Upper lobe of right lung (tissue), 1 donor: Measurements from ENCODE around the gene LYL1. TPM values are rescaled to one million over a fixed set of nuclear protein-coding genes. Genes with fewer than 3 reads are reported as not detected.

Experiments
- ATAC-seq: fragments of 200-7000 bp; cut with Tn5 transposase; one replicate; pipeline ENCODE4 v1.9.1; 2020; ENCODE audit warnings: mild to moderate bottlenecking, moderate library complexity
- DNase-seq: peaks from one replicate; pipeline ENCODE4 v3.0.0-alpha.2; 2020
- H3K27ac ChIP-seq: fragments of 200-600 bp; one replicate; pipeline ENCODE4 v1.8.0; 2022
- H3K27me3 ChIP-seq: fragments of 200-600 bp; one replicate; pipeline ENCODE4 v1.8.0; 2022; ENCODE audit warnings: mild to moderate bottlenecking
- H3K36me3 ChIP-seq: fragments of 200-600 bp; one replicate; pipeline ENCODE4 v1.8.0; 2022
- H3K4me1 ChIP-seq: fragments of 200-600 bp; one replicate; pipeline ENCODE4 v1.8.0; 2022
- H3K4me3 ChIP-seq: fragments of 200-600 bp; one replicate; pipeline ENCODE4 v1.8.0; 2022; ENCODE audit warnings: mild to moderate bottlenecking
- H3K9me3 ChIP-seq: fragments of 200-600 bp; one replicate; pipeline ENCODE4 v1.8.0; 2022
- intact Hi-C: fragments of 100-400 bp; cut with DNase I; formaldehyde crosslinking; loops from one replicate; pipeline ENCODE4 v1.11.0; 2022
- total RNA-seq: library from RNA; stranded (reverse); fragmentation: NEBNext Ultra II Directional; extraction: Animal tissue kit (Norgen Biotek cat#: 25700); gene quantifications from one replicate; pipeline ENCODE4 v1.2.1, GENCODE V29; 2021
- TF ChIP-seq, protein P1 (sequence below): fragments of 200-600 bp; IDR thresholded peaks from one replicate; pipeline ENCODE4 v1.8.0; 2022; ENCODE audit warnings: antibody characterized with exemption
- donor health status: DM: no; HTN: yes; CAD: no; lungs with severe emphysema.

The LYL1 gene
- total RNA-seq, 1 donor from 2014 or later, result 21.8 TPM

DNA sequence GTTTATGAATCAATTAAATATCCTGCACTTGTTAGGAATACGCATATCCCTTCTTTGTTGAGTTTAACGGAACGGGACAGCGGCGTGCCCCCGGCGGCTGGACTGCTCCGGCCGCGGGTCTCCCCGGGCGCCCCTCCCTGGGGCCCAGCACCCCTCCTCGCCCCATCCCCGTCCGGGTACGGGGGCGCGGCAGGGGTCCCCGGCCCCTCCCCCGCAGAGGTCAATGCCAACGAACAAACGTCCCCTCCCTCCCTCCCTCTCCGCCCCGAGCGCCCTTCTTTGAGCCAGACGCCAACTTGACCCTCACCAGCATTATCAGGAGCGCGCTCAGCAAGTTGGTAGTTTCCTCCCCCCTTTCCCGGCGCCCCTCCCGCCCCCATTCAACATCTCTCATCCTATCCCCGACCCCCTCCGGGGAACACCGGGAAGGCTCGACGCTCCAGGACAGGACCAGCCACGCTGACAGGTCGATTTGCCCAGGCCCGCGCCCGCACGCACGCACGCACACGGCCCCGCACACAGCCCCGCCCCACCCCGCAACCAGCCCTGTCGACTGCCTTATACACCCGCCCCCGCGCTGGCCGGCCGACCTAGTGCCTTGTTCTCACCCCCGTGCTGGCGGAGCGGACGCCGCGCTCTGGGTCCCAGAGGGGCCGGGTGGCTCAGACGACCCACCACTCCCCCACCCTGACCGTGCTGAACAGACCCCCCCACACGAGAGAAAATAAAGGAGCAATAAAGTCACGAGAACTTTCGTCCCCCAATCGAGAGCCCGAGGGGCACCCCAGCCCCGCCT, 5.0 kb downstream of the LYL1 start:
- no peak for ATAC-seq
- DNase-seq, result peak; percentile 82
- Histone ChIP-seq H3K9me3 (no peaks in the 10 kb centered on the region), H3K4me3 (peak overlapping the region; percentile 55), H3K27me3 (no peaks in the 10 kb centered on the region), H3K4me1 (peaks cover 51% of the 10 kb centered on the region), H3K27ac (peak overlapping the region; percentile 89), H3K36me3 (peaks cover 9% of the 10 kb centered on the region)
- TF ChIP-seq, protein P1, sequence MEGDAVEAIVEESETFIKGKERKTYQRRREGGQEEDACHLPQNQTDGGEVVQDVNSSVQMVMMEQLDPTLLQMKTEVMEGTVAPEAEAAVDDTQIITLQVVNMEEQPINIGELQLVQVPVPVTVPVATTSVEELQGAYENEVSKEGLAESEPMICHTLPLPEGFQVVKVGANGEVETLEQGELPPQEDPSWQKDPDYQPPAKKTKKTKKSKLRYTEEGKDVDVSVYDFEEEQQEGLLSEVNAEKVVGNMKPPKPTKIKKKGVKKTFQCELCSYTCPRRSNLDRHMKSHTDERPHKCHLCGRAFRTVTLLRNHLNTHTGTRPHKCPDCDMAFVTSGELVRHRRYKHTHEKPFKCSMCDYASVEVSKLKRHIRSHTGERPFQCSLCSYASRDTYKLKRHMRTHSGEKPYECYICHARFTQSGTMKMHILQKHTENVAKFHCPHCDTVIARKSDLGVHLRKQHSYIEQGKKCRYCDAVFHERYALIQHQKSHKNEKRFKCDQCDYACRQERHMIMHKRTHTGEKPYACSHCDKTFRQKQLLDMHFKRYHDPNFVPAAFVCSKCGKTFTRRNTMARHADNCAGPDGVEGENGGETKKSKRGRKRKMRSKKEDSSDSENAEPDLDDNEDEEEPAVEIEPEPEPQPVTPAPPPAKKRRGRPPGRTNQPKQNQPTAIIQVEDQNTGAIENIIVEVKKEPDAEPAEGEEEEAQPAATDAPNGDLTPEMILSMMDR, result no peak
- intact Hi-C loops, result loop anchor here (10.0 kb wide), 2 partner anchors 73 to 123 kb away; no protein-coding TSS in a partner anchor

DNA sequence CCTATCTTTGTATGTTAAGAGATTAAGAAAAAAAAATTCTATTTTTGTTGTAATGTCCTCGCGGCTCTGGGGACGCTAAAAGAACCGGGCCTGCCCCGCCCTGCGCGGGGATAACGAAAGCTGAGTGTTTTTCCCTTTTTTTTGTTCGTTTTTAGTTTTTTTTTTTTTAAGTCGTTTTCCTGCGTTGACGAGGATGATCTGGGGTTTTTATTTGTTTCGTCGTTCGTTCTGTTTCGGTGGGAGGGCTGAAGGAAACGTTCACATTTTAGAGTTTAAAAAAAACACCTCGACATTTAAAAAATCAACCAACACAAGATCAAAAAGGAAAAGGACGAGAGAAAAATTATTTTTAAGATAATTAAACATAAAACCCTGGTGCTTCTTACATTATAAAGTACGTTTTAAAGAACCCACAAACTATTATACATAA, 5.6 kb downstream of the LYL1 start:
- Histone ChIP-seq H3K9me3 (no peaks in the 10 kb centered on the region), H3K36me3 (peaks cover 9% of the 10 kb centered on the region), H3K4me3 (peak overlapping the region; percentile 55), H3K4me1 (peaks cover 51% of the 10 kb centered on the region), H3K27me3 (no peaks in the 10 kb centered on the region), H3K27ac (no peak overlapping the region)
- intact Hi-C loops, result loop anchor here (10.0 kb wide), 2 partner anchors 72 to 122 kb away; no protein-coding TSS in a partner anchor
- TF ChIP-seq, protein P1, result no peak
- DNase-seq (no peak), ATAC-seq (no peak)

DNA sequence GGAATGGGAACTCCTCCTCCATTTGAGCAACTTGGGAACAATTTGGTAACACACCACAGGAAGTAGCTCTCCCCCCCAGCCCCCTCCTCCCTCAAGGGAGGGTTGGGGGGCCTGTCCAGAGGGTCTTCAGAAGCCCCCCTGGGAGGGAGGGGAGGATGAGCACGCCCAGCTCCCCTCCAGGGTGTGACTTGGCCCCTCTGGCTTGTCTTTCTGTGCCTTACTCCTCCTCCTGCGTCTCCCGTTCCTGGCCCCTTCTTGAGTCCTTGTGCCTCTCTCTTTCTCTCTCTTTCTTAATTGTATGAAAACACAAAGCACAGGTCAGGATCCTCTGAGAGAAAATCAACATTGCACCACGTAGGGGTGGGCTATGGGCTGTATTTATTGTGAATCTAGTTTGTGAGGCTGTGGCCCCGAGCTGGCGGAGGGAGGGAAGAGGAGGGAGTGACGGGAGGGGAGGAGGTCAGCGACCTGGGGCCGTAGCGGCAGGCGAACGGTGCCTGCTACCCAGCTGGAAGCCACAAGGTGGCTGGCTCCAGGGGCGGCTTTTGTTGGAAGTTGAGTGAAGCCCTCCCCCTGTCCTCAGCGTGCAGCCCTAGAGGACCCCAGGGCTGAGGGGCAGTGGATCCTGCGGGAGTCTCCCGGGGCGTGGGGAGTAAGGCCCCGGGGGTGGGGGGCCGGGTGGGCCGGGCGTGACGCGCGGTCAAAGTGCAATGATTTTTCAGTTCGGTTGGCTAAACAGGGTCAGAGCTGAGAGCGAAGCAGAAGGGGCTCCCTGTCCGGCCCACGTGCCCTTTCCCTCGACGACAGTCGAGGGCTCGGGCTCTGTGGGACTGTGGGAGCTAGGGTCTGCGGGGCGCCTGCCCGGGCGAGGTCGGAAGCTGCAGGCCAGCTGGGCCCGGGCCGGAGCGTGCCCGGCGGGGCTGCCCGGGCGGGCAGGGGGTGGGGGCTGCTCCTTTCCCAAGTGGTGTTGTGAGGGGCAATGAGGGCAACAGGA, 6.4 kb downstream of the LYL1 start:
- TF ChIP-seq, protein P1, result no peak
- H3K4me3 ChIP-seq, result peak overlapping the region; percentile 13
- H3K4me1 ChIP-seq, result peaks cover 57% of the 10 kb centered on the region
- no peaks in the 10 kb centered on the region for H3K27me3 ChIP-seq
- intact Hi-C loops, result loop anchor here (10.0 kb wide), 2 partner anchors 71 to 121 kb away; no protein-coding TSS in a partner anchor
- H3K9me3 ChIP-seq, result no peaks in the 10 kb centered on the region
- H3K36me3 ChIP-seq, result peaks cover 9% of the 10 kb centered on the region
- DNase-seq (no peak), ATAC-seq (no peak)
- peak overlapping the region; percentile 17 for H3K27ac ChIP-seq

DNA sequence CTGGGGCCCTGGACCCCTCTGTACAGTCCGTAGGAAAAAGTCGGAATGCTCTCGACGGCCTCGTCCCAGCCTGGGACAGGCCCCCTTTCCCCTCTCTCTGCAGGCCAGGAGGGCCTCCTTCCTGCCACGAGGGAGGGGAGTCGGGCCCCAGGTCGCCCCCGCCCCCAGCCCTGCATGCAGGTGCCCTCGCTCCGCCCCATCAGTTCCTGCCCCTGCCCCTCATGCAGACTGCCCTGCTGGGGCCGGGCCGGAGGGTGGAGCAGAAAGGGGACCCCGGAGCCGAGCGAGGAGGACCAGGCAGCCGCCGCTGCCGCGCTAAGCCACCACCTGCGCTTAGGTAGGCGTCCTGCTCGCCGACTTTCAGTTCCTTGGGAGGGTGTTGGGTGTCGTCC, 7.3 kb downstream of the LYL1 start:
- DNase-seq, result no peak
- intact Hi-C loops, result loop anchor here (10.0 kb wide), 2 partner anchors 71 to 121 kb away; no protein-coding TSS in a partner anchor
- H3K4me1 ChIP-seq, result peaks cover 57% of the 10 kb centered on the region
- peak overlapping the region; percentile 51 for H3K27ac ChIP-seq
- peaks cover 14% of the 10 kb centered on the region for H3K36me3 ChIP-seq
- TF ChIP-seq, protein P1, result no peak
- no peak for ATAC-seq
- H3K9me3 ChIP-seq, result no peaks in the 10 kb centered on the region
- peak overlapping the region; percentile 23 for H3K4me3 ChIP-seq
- H3K27me3 ChIP-seq, result no peaks in the 10 kb centered on the region

DNA sequence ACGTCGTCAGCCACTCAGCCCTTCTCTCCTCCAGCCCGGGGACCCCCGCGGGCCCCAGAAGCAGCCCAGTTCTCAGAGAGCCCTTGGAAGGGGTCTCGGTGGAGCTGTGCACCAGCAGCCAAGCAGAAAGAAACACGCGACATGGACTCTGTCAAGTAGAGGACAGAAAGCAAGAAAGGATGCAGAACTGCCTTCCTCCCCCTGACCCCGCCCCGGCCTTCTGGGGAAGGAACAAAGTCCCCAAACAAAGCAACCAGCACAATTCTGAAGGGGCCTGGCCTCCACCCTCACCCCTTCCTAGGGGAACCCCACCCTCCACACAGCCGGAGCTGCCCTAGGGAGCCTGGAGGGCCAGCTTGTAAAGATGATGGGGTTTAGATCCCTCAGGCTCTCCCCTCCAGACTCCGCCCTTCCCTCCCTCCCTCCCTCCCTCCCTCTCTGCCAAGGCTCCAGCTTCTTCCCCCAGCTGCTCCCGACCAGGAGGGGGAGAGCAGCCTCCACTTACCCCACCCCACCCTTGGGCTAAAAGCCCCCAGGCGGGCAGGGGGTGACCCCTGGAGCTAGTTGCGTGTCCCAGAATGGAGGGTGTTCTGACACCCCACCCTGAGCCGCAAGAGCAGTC, 7.8 kb downstream of the LYL1 start:
- TF ChIP-seq, protein P1, result no peak

More for the DNA sequence above, 7.8 kb downstream of the LYL1 start:
- intact Hi-C loops, result loop anchor here (10.0 kb wide), 2 partner anchors 70 to 120 kb away; no protein-coding TSS in a partner anchor
- no peaks in the 10 kb centered on the region for H3K27me3 ChIP-seq
- peaks cover 54% of the 10 kb centered on the region for H3K4me1 ChIP-seq
- H3K36me3 ChIP-seq, result peaks cover 14% of the 10 kb centered on the region
- peak overlapping the region; percentile 23 for H3K4me3 ChIP-seq
- H3K9me3 ChIP-seq, result no peaks in the 10 kb centered on the region
- H3K27ac ChIP-seq, result no peak overlapping the region
- no peak for DNase-seq
- ATAC-seq, result no peak
